Measurements from ENCODE around the gene BRCC3.

BRCC3 gene

DNA sequence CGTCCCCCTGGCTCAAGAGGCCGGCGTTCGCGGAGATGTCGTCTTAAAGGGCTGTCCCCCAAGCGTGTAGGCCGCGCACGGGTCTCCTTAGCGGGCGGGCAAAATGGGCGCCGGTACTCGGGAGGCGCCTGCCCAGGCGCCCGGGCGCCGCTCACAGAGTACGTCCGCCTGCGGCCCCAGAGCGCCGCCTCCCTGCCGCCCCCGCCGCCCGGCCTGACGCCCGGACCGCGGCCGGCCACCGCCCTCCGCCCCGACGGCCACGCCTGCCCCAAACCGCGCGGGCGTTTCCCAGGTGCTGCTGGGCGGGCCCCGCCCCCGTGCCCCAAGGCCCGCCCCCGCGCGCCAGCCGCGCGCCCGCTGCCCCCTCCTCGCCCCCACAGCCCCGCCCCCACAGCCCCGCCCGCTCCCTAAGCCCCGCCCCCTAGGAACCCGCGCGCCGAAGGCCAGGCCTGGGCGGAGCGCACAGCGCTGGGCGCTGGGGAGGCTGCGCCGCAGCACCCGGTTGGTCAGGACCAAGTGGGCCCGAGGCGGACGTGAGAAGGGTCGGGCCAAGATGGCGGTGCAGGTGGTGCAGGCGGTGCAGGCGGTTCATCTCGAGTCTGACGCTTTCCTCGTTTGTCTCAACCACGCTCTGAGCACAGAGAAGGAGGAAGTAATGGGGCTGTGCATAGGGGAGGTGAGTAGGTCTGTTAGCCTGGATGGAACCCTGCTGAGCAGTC lies at the start of gene BRCC3, which contains the start of the genes CMC4 and MTCP1:
TSS of gene BRCC3 (plus strand) at position 534 of the 719 bp plus-strand sequence. CDS start at position 554, 20 bp downstream.
TSS of gene CMC4 (minus strand) at position 162 of the 719 bp plus-strand sequence. CDS start 7,113 bp downstream, outside the sequence.
TSS of gene MTCP1 (minus strand) at position 162 of the 719 bp plus-strand sequence. CDS start 5,126 bp downstream, outside the sequence.
- DNase-seq (ENCODE audit: low spot score) = peak; percentile 69

DNA sequence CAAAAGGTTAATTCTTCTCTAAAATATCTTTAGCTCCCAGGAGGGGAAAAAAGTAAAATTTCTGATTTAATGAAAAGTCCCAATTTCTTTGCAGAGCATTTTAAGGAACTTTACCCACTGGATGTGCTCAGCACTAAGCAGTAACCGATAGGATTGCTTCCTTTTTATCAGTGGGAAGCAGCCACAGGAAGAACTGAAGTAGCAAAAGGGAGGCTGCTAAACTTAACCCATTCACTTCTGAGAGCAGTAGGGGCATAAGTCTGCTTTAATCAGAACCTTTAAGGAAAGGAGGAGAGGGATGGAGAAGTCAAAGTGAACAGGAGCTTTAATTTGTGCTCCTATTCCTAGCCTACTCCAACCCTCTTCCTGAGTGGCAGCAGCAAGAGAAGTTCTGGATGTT lies 48.7 kb upstream of the BRCC3 start, which contains the start of gene F8:
TSS of gene F8 (minus strand) at position 139 of the 400 bp plus-strand sequence. CDS start 171 bp downstream, outside the sequence.
- DNase-seq (ENCODE audit: low spot score) = no peak

DNA sequence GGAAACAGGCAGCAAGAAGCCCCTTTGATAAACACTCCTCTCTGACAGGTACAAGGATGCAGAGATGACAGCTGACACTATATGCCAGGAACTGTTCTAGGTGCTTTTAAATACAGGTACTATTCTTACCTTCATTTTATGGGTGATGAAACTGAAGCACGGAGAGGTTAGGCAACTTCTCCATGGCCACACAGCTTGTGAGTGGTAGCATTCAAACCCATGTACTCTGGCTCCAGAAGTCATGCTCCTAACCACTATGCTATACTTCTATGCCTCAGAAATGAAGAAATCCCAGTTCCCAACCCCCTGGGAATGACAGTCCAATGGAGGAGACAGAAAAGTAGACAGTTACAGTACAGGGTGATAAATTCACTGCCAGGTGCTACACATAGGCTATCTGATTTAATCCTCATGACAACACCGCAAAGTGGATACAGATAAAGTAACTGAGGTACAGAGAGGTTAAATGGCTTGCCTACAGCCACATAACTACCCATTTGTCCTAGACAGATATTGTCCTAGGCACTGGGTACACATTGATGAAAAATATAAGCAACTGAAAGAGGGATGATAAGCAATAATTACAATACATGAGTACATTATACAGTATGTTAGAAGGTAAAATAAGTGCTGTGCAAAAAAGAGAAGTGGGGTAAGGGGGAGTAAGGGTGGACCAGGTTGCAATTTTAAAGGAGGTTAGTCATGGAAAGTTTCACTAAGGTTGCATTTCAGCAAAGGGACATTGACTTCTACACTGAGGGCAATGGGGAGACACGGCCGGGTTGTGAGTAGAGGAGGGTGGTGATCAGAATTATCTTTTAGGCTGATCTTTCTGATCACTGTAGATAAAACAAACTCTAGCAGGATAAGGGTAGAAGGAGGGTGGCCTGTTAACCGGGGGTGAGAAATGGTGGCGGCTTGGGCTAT lies 47.1 kb upstream of the BRCC3 start:
- DNase-seq (ENCODE audit: low spot score) = no peak

DNA sequence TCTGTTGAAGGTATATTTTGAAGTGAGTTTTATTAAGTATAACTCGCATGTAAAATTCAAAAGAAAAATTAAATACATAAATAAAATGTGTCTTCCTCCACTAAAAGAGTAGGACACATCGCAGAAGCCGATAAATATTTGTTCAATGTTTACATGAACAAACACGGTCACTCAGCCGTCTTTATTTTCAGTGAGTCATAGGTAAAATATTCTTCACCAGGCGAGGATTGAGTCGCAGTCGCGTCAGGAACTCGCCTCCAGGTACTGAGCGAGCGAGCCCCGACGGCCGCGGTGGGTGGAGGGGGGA lies 44.9 kb upstream of the BRCC3 start:
- no peak for DNase-seq (ENCODE audit: low spot score)

DNA sequence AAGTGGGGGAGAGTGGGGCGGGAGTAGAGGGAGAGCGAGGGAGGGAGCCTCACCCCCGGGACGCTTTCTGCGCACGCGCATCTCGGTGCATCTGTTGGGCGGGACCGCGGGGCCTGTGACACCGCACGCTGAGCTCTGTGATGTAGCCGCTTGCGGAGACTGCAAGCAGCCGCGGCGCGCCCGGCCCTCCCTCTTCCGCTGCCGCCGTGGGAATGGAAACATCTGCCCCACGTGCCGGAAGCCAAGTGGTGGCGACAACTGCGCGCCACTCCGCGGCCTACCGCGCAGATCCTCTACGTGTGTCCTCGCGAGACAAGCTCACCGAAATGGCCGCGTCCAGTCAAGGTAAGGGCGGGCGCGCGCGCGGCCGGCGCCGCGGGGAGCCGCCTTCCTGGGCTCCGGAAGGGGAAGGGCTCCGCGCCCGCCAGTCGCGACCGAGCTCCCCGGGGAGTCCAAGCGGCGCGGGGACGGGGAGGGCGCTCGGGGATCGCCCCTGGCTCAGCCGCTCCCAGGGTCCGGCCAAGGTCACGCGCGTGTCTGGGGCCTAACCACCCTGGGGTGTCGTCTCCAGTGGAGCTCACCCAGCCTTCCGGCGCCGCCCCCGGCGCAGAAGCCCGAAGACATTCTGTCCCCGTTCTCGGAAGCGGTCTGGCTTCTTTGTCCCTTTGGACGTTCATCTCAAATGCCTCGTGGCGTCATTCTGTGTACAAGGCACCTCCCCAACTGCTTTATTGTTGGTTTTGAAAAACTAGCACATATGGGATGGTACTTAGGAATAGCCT lies 44.4 kb upstream of the BRCC3 start, which contains the start of gene FUNDC2:
TSS of gene FUNDC2 (plus strand) at position 118 of the 782 bp plus-strand sequence. CDS start at position 213, 95 bp downstream.
- peak; percentile 88 for DNase-seq (ENCODE audit: low spot score)

DNA sequence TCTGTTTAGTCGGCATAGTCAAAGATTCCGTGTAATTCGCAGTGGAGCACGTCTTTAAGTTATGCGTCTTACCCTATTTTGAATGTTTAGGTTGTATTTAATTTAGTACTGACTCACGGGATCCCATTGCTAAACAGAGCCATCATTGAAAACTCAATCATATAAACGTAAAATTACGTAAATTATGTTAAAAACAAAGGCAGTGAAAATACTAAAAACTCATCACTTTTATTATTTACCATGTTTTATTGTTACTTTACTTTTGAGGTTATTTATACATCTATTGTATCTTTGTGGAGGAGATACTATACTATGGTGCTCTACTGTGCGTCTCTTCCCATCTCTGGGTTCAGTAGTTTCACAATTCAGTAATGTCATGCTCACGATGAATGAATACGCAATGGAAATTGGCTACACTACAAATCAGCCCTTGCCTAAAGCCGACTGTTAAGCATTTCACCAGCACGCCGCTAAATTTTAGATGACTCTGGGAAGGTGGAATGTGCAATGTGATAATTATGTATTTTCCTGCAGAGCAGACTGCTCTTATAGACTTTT lies 43.7 kb upstream of the BRCC3 start:
- peak; percentile 42 for DNase-seq (ENCODE audit: low spot score)

DNA sequence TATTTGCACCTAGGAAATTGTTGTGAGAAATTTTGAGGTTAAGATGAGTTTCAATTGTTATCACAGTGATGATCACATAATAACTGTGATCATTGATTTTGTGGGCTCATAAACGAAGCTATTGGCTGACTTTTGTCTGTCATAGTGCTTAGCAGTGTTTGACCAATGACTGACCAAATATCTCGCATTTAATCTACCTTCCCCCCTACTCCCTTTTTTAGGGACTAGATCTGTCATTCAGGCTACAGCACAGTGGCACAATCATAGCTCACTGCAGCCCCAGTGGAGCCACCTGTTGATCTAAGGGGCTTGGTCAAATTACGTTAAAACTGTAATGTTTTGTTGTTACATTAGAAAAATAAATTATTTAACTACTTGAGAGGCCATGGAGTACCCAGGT lies 43.2 kb upstream of the BRCC3 start:
- DNase-seq (ENCODE audit: low spot score) = no peak

DNA sequence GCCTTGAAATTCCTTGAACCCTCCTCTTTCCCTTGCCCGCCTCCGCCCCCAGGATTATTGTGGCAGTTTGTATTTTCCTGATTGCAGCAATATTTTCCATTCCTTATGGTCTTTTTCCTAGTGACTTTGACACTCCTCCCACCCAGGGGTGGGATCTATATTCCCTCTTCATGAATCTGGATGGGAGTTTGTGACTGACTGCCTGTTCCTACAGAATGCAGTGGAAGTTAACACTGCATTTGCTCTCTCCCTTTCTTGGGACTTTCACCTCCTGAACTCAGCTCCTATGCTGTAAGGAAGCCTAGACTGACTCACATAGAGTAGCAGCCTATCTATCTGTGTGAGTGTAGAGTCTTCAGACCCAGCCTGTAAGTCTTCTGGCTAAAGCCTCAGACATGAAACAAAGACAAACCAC lies 42.4 kb upstream of the BRCC3 start:
- no peak for DNase-seq (ENCODE audit: low spot score)

DNA sequence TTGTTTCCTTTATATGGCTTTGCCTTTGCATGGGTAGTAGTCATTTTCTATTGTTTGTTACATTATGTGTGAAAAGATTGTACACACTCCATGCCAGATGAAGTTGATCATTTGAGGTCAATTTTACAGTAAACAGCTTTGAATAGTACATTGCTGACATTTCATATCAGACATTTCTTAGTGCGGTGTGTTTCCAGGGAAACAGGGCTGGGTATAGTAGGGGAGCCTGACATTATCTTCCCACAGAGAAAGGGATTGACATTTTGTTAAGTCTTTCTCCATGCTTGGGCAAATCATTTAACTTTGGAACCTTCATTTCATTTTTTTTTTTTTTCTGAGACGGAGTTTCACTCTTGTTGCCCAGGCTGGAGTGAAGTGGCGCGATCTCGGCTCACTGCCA lies 39.7 kb upstream of the BRCC3 start:
- no peak for DNase-seq (ENCODE audit: low spot score)

DNA sequence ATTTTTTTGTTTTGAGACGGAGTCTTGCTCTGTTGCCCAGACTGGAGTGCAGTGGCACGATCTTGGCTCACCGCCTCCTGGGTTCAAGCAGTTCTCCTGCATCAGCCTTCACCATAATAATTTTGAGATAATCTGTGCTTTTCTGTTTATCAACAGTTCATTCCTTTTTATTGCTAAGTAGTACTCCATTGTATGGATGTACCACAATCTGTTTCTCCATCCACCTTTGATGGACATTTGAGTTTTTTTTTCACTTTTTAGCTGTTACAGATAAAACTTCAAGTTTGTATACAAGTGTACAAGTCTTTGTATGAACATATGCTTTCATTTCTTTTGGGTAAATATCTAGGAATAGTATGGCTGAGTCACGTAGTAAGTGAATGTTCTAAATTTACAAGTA lies 35.6 kb upstream of the BRCC3 start:
- DNase-seq (ENCODE audit: low spot score) = no peak

DNA sequence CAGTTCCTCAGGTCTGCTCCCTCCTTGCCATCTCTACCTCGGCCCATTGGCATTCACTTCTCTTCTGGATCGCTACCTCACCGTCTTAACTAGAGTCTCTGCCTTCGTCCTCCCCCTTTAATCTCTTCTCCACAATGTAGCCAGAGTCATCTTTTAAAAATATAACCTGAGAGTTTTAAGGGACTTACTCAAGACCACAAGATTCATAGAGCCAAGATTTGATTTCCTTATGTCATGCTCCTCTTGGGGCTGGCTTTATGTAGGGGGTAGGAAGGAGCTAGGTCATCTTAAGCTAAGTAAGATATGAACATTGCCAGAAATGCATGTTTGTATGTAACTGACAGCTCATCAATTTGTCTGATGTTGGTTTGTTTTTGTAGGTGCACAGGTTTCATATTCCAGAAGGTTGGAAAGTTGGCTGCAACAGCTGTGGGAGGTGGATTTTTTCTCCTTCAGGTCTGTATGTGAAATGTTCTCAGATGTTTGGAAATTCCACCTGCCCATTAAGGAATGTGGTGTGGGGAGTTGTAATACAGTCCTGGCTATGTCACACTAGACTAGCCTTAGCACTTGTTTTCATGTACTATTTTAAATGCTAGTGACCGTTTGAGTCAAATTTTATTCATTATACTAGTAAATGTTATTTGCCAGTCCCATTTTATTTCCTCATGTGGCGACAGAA lies 25.0 kb upstream of the BRCC3 start:
- DNase-seq (ENCODE audit: low spot score) = no peak

DNA sequence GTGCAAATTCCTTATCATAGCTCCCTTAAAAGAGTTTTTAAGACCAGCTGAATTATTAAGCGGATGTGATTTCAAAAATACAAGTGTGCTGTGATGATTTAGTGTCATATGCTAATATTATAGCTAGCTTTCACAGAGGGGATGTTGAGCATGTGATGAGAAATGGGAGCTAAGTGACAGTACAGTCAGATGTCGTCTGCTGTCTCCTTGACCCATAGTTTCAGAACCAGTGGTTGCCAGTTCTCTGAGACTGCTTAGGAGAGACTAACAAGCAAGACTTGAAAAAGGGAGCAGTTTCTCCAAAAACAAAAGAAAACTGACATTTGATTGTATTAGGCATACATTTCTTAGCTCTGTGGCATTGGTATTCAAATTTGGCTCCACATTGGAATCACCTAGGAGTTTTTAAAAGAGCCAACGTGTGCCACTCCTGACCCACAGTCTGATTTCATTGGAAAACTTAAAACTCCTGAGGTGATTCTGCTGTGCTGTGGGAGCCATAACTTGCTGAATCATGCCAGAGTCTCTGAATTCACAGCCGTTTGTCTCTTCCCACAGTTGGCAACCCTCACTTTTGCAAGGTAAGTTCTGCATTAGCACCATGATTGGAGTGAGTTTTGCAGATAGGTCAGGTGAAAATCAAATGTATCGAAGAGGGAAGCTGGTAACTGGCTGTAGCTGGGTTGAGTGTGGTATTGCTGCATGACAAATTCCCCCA lies 24.3 kb upstream of the BRCC3 start:
- DNase-seq (ENCODE audit: low spot score) = no peak

DNA sequence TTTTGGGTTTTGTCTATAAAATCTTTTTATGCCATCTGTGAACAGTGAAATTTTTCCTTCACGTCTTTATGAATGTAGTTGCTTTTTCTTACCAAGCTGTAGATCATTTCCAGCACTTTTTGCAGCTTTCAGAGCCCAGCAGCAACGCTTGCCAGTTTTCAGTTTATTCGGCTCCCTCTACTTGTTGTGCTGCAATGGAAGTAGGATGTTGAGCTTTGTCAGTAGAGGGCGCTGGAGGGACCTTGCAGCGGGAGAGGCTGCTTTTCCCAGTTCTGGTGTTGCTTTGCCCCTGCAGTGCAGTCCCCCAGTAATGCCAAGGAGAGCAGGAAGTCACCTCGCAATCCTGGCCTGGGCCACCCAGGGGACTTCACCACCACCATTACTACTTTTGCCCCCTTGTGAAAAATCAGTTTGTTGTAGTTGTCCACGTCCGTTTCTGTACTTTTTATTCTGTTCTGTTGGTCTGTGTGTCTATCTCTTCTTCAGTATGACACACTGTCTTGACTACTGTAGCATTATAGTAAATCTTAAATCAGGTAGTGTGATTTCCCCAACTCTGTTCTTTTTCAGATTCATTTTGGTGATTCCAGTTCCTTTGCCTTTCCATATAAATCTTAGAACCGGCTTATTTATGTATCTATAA lies 22.2 kb upstream of the BRCC3 start:
- peak; percentile 61 for DNase-seq (ENCODE audit: low spot score)

DNA sequence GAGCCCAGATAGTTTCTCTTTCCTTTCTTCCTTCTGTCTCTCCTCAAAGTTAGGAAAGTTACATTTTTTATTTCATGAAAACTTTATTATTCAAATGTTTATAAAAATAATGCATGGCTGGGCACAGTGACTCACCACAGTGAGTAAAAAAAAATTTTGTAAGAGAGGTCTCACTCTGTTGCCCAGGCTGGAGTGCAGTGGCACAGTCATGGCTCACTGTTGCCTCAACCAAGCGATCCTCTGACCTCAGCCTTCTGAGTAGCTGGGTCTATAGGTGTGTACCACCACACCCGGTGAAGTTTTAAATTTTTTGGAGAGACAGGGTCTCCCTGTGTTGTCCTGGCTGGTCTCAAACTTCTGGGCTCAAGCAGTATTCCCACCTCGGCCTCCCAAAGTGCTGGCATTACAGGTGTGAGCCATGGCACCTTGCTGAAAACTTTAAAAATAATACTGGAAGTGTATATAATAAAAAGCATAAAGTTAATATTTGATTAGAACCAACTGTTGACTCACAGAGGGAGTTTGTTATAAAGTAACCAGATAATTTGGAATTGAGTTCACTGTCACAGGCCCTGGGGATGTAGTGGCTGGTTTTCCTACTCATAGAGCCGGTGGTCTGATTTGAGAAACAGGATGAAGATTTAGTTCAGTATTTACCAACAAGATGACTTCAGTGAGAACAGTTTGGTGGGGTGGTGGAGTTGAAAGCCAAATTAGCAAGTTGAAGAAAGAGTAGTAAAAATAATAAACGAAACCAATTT lies 18.4 kb upstream of the BRCC3 start:
- no peak for DNase-seq (ENCODE audit: low spot score)

DNA sequence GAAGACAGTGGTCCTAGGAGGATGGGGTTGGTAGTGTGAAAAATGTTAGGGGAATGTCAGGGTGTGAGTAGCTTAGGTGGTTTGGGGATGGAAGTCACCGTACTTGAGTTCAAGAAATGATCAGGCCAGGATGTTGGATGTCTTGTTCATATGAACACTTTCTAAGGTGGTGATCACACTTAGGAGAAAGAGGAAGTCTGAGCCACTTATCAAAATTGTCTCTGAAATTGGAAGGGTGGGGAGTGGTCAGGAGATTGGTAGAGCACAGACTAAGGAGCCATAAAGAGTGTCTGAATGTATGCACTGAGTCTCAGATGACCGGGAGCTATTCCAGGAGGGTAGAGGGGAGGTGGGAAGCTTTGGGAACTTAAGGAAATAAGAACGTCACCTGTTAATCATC lies 17.7 kb upstream of the BRCC3 start:
- DNase-seq (ENCODE audit: low spot score) = no peak

DNA sequence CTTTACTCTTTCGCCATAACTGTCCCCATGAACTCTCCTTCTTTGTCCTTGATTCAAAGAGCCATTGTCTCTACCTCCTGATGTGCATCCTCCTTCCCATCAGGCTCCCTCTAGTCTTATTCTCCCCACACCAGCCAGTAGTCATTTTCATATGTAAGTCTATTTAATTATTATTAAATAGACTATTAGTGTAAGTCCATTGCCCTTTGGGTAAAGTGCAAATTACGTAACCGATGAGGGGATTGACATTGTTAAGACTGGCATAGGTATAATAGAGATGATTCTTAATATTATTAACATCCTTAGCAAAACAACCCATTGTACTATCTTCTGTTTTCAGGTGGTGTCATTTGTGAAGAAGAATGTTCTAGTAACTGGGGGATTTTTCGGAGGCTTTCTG lies 17.1 kb upstream of the BRCC3 start:
- peak; percentile 36 for DNase-seq (ENCODE audit: low spot score)

DNA sequence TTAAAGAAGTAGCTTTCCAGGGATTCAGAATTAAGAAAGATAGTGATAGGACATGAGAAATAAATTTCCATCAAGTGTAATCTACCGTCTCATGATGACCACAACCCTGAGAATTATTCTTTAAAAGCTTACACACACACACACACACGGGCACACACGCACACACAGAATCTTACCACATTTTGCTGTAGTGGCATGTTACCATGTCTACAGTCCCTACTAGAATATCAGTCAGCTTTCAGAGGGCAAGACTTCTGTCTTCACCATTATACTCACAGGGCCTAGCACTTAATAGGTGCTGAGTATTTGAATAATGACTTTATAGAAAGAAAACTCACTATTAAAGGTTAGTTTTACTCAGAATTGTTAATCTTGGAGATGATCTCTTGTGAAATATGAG lies 15.8 kb upstream of the BRCC3 start:
- no peak for DNase-seq (ENCODE audit: low spot score)

DNA sequence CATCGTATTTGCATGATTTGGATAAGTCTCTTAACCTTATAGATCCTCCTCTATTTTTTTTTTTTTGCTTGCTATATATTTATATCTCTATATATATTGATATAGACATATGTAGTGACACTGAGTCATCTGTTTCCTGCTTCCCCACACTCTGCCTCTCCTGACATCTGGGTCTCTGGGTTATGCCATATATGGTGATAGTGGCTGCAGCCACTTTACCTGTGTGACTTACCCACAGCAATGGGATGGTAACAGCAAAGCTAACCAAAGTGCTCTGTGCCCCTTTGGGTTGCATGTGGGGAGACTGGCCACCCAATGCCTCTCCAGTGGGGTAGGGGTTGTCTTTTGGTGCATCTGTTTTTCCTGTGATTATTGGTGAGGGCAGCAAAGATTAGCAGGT lies 14.8 kb upstream of the BRCC3 start:
- DNase-seq (ENCODE audit: low spot score) = no peak
